Hindlimb muscle (tissue), 1 donor: ENCODE measurements around the gene HACD1. TPM values are rescaled to one million over a fixed set of nuclear protein-coding genes. Genes with fewer than 3 reads are reported as not detected.

Source experiments
- DNase-seq: peaks from one replicate; pipeline ENCODE4 v3.0.0-alpha.2; 2013
- polyA plus RNA-seq: library from polyadenylated mRNA; unstranded; fragments of 120-200 nt; gene quantifications from one replicate; pipeline ENCODE4 v1.2.1, GENCODE V29; 2013; ENCODE audit not compliant: insufficient read length

The HACD1 gene, protein sequence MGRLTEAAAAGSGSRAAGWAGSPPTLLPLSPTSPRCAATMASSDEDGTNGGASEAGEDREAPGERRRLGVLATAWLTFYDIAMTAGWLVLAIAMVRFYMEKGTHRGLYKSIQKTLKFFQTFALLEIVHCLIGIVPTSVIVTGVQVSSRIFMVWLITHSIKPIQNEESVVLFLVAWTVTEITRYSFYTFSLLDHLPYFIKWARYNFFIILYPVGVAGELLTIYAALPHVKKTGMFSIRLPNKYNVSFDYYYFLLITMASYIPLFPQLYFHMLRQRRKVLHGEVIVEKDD
- 137 TPM for polyA plus RNA-seq

DNA sequence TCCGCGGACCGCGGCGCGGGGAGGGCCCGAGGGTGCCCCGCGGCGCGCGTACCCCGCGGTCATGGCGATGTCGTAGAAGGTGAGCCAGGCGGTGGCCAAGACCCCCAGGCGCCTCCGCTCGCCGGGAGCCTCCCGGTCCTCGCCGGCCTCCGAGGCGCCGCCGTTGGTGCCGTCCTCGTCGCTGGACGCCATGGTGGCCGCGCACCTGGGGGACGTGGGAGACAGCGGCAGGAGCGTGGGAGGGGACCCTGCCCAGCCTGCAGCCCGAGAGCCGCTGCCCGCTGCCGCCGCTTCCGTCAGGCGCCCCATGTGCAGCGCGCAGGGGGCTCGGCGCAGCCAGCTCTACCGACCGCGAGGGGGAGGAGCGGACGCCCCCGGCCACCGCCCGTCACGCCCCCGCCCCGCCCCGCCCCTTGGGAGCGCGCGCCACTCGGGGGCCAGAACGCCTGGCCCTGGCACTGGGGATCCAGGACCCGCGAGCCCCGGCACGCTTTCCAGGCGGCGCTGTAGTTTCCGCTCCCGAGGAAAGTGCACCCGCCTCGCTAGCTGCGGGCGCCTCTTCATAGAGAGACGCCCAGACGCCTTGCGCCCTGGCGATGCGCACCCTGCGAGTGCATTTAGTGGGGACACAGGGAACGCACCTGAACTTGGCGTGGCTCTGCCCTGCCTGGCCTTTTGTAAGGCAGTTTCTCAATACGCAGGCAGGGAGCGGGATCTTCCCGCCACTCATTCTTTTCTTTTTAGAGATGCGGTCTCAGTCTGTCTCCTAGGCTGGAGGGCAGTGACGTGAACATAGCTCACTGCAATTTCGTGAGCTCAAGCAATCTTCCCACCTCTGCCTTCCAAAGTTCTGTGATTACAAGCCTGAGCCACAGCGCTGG lies at the start of gene HACD1:
TSS of gene HACD1 (minus strand) at position 344 of the 881 bp plus-strand sequence. CDS start at position 309, 35 bp downstream.
- DNase-seq, result peak; percentile 34

DNA sequence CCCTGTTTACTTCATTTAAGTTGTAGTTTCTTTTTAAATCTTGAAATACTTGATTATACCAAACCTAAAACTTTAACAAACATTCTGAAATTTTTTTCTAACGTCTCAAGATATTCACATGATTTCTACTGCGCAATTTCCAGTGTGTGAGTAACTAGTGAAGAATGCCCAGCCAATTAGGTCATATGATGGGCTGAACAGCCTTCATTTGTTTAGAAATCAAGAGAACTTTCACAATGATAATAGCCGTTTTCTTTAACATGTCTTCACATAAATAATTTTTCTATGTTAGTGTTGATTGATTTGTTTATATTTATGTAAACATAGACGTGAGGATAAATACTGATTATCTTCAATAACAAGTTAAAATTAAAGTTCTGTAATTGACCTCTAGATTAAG lies 48.6 kb upstream of the HACD1 start:
- DNase-seq, result no peak

DNA sequence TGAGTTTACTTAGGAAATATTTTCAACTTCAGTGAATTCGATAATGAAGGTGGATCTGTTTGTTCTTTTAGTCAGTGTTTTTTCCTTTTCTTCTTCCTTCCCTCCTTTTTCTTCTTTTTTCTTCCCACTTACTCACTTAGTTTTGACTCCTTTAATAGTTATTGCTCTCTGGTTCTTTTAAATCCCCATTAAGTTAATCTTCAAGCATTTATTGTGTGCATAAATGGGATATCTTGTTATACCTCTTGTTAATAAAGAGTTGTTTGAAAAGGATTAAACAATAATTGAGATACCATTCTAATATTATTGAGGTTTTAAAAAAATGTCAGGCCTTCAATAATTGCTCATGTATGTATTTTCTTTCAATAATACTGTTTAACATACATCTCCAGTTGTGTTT lies 46.3 kb upstream of the HACD1 start:
- no peak for DNase-seq

DNA sequence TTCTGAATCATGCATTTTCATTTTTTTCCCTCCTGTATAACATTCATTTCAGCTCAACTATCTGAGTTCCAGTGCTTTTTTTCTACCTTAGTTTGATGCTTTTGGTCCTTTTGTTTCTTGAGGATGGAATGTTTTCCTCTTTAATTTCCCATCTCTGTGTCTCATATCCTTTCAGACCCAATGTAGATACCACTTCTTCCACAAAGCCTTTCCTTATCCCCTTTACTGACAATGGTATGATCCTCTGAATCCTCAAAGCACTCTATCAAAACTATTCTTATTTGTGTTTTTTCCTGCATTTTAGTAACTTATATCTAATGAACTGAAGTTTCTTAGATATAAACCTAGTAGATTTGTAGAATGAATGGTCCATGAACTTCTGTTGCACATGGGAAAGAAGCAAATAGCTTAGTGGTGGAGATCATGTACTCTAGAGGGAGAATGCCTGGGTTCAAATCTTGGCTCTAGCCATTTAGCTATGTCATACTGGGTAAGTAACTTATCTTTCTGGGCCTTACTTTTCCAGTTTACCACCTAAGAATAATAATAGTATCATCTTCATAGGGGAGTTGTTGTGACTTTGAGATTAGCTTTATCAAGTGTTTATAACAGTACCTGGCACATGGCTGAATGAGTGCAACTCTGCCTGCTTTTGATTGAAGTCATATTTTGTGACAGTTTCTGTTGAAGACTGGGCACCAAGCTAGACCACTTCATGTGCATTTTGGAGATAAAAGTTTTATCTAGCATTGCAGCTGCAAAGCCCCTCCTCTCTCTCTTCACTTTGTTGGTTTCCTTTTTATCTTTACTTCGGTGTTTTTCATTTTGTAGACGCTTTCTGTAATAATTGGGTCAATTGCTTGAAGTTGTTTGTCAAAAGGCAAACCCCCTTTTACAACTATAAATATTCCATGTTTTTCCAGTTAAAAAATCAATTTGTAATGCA lies 45.3 kb upstream of the HACD1 start:
- DNase-seq, result no peak

DNA sequence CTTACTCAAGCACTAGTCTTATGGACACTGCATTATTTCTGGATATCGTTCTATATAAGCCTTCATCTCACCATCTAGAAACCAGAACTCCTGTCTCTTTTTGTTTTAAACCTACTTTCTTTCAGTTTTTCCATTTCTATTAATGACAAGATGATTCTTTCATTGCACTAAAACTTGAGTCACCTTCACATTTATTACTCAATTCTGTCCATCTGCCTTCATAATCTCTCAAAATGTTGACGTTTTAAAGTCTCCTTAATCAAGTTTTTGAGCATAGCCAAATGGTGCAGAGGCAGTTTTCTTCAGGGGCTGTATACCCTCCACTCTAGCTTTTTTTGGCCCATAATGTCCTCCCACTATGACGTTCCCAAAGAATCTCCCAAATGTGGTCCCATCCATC lies 44.3 kb upstream of the HACD1 start:
- no peak for DNase-seq

DNA sequence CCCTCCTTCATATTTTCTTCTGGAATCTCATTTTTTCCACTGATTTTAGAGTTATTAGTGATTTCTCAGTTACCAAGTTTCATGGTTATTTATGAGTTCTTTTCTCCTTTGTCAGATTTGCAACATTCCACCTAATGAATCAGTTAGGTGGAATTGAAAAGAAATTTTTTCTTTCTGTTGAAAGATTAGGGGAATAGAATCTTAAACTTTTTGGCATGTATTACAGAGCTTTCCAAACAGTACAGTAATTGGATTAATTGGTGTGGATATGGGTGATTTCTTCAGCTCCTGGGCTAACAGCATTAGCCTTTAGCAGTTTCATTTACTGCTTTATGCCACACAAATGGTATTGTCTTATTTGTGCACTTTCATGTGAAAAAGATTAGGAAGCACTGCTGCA lies 43.7 kb upstream of the HACD1 start:
- no peak for DNase-seq

DNA sequence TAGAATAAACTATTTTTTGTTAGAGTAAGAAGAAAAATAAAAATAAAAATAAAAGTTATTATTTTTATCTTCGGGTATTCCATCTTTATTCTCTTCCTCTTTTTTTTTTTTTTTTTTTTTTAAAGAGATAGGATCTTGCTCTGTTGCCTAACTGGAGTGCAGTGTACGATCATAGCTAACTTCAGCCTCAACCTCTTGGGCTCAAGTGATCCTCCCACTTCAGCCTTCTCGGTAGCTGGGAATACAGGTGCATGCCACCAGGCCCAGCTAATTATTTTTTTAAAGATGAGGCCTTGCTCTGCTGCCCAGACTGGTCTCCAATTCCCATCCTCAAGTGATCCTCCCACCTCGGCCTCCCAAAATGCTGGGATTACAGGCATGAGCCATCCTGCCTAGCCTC lies 42.2 kb upstream of the HACD1 start:
- no peak for DNase-seq

DNA sequence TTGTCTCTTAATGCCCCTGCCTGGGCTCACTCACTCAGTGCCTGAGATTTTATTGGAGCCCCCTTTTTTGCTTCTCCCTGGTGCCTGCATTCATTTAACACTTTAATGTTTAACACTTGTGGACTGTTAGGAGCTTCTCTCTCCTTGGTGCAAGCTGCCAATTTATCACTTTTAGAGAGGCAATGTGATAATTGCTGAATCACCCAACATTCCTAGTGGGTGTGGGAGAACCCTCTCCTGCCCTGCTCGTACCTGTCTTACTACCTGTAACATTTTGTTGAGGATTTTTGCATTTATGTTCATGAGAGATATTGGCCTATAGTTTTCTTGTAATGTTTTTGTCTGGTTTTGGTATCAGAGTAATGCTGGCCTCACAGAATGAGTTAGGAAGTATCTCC lies 39.9 kb upstream of the HACD1 start:
- no peak for DNase-seq

DNA sequence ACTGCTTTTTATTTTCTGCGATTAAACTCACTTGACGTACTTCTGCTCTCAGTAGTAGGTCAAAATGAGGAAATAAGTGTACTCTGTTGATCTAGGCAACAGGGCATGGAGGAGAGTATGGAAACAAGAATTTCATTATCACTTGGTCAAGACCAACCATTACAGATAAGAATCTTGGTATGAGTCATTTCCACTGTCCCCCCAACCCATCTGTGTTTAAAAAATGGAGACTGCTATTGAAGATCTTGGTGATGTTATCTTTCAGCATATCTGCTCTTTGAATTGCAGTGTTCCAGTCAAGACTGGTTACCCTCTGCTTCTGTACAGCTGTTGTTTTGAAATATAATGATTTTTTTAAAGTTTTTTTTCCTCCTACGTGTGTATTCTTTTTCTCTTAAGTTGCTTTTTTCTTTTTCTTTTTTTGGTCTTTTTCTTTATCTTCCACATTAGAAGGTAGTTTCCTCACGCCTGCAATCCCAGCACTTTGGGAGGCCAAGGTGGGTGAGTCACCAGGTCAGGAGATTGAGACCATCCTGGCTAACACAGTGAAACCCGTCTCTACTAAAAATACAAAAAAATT lies 38.5 kb upstream of the HACD1 start:
- DNase-seq, result no peak

DNA sequence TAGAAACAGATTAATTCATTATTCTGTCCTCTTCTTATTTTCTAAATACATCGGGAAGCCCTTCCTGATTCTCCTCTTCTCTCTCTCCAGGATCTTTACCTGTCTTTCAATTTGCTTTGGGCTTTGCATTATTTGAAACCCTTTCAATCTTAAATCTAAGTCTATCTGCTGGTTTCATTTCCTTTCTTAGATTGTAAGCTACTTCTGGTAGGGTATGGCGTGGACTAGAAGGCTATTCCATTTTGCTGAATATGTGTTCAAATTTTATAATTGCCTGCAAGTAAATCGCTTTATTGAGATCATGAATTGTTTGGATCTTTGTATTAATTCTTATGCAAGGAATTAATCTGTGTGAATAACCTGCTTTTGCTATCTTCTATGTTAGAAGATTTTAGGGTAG lies 37.8 kb upstream of the HACD1 start:
- no peak for DNase-seq

DNA sequence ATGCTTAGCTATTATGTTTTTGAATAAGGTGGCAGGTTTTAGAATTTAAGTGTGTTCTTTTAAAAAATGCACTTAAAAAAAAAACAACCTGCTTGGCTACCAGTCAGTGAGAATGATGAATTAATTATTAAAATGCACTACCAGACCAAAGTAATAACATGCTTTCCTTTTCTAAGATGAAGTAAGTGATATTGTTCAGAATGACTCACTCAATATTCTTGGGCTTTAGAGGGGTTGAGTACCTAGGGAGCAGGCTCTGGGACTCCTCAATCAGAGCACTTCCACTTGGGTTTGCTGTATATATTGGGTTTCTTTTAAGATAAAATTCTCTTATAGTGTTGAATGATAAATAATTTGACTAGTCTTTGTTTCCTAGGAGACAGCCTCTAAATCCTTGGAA lies 35.4 kb upstream of the HACD1 start:
- no peak for DNase-seq

DNA sequence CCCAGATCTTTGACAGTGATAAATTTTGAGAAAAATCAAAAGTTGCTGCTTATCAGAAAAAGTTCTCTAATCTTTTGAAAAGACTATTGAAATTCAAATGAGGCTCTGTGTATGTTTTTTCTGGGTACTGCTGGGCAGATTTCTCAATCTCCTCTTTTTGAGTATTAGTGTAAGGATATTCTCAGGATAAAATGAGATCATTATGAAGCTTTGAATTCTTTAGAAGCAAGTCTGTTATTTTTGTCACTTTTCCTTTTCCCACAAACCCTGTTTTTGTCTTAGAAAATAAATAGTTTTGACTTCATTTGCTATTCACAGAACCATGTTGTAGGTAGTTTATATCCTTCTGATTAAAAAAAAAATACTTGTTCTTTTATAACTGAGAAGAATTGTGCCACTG lies 34.7 kb upstream of the HACD1 start:
- DNase-seq, result no peak

DNA sequence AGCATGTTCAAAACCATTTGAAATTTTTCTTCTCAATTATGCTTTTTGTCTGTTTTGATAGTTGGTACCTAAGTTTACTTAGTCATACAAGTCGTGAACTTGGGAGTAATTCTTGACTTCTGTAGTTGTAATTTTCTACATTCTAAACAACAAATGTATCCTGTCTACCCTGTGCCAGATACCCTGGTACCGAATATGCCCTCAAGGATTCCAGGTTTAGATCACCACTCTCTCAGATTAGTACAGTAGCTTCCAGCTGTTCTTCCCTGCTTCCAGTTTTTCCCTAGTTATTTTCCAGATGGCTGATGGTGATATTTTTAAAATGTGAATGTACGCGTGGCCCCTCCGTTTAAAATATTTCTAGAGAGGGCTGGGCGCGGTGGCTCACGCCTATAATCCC lies 33.2 kb upstream of the HACD1 start:
- DNase-seq, result no peak

DNA sequence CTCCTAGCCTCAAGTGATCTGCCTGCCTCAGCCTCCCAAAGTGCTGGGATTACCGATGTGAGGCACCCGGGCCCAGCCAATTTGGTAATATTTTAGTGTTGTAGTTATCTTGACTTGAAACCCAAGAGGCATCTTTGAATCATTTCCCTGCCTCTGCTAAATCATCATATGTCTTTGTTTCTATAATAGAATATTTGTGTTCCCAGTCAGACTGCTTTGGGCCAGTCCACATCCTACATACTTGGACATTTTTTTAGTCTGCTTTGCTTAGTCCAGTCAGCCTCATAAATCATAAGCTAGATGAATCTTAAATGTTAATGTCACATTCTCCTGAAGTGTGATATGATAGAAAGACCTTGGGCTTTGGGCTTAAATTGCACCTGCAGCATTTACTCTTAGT lies 32.7 kb upstream of the HACD1 start:
- DNase-seq, result no peak

DNA sequence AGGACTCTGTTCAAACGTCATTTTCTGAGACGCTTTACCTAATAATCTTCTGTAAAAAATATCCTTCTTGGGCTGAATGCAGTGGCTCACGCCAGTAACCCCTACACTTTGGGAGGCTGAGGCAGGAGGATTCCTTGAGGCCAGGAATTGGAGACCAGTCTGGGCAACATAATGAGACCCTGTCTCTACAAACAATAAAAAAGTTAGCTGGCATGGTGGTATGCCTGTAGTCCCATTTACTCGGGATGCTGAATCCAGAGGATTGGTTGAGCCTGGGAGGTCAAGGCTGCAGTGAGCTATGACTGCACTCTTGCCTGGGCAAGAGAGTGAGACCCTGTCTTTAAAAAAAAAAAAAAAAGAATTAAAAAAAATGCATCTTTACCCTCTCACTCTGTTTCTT lies 31.9 kb upstream of the HACD1 start:
- DNase-seq, result no peak

DNA sequence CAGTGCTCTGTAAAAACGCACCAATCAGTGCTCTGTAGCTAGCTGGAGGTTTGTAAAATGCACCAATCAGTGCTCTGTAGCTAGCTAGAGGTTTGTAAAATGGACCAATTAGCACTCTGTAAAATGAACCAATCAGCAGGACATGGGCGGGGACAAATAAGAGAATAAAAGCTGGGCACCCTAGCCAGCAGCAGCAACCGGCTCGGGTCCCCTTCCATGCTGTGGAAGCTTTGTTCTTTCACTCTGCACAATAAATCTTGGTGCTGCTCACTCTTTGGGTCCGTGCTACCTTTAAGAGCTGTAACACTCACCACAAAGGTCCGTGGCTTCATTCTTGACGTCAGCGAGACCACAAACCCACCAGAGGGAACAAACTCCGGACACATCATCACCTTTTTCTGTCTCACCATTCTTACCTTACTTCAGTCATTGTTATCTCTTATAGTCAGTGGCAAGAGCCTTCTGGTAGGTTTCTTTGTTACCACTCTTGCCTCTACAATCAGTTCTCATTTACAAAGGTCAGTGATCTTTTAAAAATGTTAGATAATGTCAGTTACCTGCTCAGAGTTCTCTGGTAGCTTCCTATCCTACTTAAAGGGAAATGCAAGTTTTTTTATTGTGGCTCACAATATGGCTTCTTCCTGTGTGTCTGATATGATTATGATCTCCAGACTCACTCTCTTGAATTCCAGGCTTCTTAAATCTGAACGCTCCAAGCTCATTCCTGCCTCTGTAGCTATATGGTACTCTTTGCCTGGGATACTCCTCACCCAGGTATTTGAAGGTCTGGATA lies 31.3 kb upstream of the HACD1 start:
- DNase-seq, result no peak

DNA sequence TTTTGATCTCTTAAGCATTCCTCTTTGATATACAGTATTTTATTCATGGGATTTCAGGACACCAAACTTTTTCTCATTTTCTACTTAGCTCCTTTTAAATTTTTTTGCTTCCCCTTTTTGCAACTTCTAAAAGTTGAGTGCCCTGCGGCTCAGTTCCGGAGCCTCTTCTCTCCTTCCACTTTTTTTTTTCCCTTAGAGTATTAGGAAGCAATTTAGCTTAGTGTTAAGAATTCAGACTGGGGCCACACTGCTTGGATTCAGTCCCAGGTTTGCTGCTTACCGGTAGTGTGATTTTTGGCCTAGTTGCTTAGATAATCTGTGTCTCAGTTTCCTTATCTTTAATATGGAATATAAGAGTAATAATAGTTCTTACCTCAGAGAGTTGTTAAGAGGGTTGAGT lies 30.2 kb upstream of the HACD1 start:
- DNase-seq, result peak; percentile 12

DNA sequence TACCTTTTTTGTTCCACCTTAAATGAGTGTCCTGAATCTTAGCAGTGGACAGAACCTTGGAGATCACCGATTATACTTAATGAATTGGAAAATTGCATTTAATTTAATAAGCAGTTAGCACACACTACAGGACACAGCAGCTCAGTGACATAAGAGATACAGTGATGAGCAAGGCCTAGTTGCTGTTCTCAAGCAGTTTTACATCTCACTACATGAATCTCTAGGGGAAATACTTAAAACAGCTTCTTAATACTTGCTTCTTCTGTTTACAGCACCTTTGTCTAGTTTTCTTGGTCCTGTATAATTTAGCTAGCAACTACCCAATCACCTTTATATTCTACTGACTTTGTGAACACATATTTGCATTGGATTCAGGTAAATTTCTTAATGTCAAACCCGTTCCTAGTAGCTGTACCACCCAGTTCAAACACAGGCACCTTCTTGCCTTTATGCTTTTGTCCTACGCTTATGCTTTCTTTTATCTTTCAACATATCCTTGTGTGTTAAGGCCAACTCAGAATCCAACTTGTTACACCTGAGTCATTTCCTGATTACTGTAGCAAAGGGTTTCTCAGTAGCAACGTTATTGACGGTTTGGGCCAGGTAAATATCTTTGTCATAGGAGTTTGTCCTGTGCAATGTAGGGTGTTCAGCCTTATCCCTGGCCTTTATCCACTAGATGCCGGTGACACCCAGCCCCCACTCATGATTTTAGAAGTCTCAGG lies 28.6 kb upstream of the HACD1 start:
- DNase-seq, result no peak

DNA sequence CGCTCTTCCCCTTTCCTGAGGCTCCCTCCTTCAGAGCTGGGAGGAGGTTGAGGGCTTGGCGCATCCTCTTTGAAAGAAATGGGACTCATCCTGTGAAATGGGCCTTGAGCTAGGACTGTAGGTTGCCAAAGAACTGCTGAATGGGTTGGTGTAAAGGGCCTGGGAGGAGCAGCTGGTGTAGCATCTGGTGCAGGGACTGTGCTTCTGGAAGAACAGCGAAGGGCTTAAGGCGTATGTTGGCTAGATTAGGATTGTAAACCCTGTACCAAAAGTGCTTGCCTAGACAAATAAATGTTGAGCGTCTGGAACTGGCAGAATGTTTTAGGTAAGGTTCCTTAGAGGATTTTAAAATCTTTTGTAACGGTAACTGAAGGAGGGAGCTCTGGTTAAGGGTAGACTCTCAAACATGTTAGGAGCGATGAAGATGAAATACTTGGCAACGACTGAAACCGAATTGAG lies 27.3 kb upstream of the HACD1 start:
- DNase-seq, result no peak

DNA sequence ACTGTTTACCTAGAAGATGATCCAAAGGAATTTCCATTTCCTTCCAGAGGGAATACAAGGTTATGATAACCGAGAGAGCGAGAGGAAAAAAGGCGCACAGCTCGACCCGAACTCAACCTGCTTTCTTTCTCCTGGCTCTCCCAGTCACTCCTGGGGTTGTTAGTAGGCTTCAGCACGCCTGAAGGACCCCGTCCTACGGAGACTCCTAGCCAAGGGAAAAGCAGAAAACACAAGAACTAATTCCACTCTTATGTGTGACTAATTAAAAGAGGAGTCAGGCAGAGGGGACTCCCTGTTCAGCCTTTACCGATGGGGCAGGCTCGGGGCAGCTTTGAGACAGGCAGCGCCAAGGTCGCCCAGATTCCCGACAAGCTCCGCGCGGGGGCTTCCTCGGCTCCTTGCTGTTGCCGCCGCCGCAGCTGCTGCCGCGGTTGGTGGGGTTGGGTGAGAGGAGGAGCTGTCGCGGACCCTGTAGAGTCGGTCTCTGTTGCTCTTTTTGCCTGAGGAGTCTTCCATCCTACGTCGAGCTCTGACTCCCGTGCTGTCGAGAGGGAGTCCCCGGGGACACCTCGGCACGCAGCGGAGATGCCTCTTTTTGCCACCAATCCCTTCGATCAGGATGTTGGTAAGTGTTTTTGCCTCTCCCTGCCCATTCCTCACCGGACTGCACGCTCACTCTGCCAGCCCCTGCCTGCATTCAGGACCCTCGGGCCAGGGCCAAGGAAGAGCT lies 26.7 kb upstream of the HACD1 start, which contains the start of gene STAM:
TSS of gene STAM (plus strand) at position 397 of the 730 bp plus-strand sequence. CDS start at position 586, 189 bp downstream.
- peak; percentile 94 for DNase-seq
